ENCODE data around the gene SPACA7.

Gene SPACA7

GRCh38 chr13:112446867-112447266, 70.7 kb downstream of the SPACA7 start:
- no peak for TF ChIP-seq CTCF (IDR thresholded peaks at IDR 0.05; ENCODE audit: low read depth, low read length)
- DNase-seq (ENCODE audit: extremely low read depth, low read depth) = no peak

DNA sequence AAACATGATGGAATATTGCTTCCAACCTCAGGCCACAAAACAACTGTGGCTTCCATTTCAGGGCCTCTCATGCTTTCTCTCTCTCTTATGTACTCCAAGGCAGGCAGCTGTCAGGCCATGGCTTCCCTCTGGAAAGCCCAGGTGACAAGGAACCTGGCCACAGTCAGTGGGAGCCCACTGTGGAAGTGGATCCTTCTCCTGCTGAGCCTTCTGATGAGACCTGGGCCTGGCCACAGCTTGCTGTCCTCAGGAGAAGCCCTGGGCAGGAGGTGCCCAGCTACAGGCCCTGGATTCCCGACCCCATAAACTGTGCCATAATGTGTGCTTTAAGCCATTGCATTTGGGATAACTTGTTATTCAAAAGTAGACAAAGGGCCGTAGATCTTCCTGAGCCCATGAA, 71.2 kb downstream of the SPACA7 start:
- no peak for TF ChIP-seq CTCF (IDR thresholded peaks at IDR 0.05; ENCODE audit: low read depth, low read length)

GRCh38 chr13:112447761-112448603, 71.8 kb downstream of the SPACA7 start:
- TF ChIP-seq CTCF (IDR thresholded peaks at IDR 0.05; ENCODE audit: low read depth, low read length) = no peak
- no peak for DNase-seq (ENCODE audit: extremely low read depth, low read depth)

More for the DNA sequence above, 71.2 kb downstream of the SPACA7 start:
- DNase-seq (ENCODE audit: extremely low read depth, low read depth) = no peak

GRCh38 chr13:112448621-112449544, 72.7 kb downstream of the SPACA7 start:
- TF ChIP-seq CTCF (IDR thresholded peaks at IDR 0.05; ENCODE audit: low read depth, low read length) = no peak
- DNase-seq (ENCODE audit: extremely low read depth, low read depth) = no peak

GRCh38 chr13:112449545-112449930, 73.4 kb downstream of the SPACA7 start:
- no peak for DNase-seq (ENCODE audit: extremely low read depth, low read depth)
- no peak for TF ChIP-seq CTCF (IDR thresholded peaks at IDR 0.05; ENCODE audit: low read depth, low read length)

GRCh38 chr13:112450118-112450903, 74.2 kb downstream of the SPACA7 start:
- TF ChIP-seq CTCF (IDR thresholded peaks at IDR 0.05; ENCODE audit: low read depth, low read length) = no peak
- no peak for DNase-seq (ENCODE audit: extremely low read depth, low read depth)
